A172 (cell line): ENCODE data around the gene ZNF691. TPM values are rescaled to one million over a fixed set of nuclear protein-coding genes. Genes with fewer than 3 reads are reported as not detected.
A peak's percentile ranks its signal among the peaks of the same experiment; 100 is the strongest.
"Not testable (repeated sequence)": the region's sequence is repeated elsewhere in the genome, so short reads cannot be mapped to it uniquely, and the experiment has no call there.

Experiments
- DNase-seq: peaks from one replicate; pipeline ENCODE4 v3.0.0-alpha.2; 2015; ENCODE audit warnings: low spot score
- total RNA-seq: library from RNA; depleted of rRNA; stranded (reverse); fragments of >200 nt; shearing (Covaris generic); gene quantifications from 2 replicates; pipeline ENCODE4 v1.2.3, GENCODE V29; 2014; rRNA removed

ZNF691 gene, protein sequence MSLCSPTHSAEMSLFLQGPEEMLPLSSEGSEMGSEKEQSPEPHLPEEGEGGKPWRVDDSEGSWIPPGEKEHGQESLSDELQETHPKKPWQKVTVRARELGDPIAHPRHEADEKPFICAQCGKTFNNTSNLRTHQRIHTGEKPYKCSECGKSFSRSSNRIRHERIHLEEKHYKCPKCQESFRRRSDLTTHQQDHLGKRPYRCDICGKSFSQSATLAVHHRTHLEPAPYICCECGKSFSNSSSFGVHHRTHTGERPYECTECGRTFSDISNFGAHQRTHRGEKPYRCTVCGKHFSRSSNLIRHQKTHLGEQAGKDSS
- total RNA-seq, result 4.4 and 9.1 TPM in 2 replicates

DNA sequence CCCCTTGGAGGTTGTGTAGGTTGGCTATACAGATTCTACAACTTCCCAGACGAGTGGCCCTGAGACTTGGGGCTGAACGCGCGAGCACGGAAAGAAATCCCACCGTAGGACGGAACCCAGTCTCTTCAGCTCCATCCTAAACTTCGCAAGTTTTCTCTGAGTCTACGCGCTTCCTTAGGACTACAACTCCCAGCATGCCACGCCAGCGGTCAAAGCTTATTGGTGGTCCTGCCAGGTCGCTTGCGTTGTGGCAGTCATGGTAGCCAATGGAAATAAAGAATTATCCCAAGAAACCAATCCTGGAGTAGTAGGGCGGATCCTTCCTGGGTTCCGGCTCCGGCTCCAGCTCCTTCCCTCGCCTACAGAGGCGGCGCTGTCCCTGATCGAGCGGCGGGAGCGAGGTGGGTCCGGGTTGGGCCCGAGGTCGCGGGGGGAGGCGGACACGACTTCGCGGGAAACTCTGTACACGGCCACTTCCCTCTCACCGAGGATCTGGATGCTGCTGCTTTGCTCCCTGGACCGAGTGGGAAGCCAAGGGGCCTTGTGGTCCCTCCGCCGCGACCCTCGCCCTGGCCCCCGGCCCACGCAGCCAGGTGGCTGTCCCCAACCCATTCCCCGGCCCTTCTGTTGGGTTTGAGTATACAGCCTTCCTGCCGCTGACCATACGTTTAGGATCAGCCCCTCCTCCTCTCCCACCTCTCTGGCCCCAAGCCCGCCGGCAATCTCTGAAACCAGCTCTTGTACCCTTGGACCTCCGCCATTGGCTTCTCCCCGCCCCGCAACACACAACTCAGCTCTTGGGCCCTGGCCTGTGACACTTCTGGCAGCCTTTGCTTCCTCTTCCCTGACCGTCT is at the start of gene ZNF691:
ZNF691 (plus strand) TSS at position 357 of the 854 bp plus-strand sequence. CDS start 3,046 bp downstream, outside the sequence.
- peak; percentile 95 for DNase-seq

- no peak for DNase-seq
Observed at GRCh38 chr1:42797414-42797813, 49.0 kb upstream of the ZNF691 start.

- DNase-seq, result no peak
Observed at GRCh38 chr1:42797979-42798378, 48.4 kb upstream of the ZNF691 start.

DNA sequence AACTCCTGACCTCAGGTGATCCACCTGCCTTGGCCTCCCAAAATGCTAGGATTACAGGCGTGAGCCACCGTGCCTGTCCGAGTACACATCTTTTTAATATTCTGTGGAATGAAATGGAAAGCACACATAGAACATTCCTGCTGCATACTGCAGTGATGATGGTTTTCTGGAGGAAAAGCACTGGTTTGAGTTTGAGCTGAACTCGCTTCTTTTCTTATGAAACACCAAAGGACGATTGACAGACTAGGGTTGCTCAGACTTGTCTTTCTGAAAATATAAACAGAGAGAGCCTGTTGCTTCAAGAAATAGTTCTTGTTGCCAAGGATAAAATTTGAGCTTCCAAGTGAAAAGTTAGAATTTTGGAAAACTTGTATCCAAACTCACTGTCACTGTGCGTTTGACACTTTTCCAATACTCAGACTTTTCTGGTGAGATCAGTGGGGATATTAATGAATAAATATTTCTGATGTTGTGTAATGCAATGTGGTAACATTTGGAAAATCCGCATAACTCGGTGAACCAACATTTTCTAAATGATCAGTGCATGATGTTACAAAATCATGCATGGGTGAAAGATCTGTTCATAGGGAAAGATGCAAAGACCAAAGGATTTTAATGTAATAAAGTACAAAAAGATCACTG is 44.5 kb upstream of the ZNF691 start:
- DNase-seq, result no peak

GRCh38 chr1:42806171-42806570 is 40.2 kb upstream of the ZNF691 start:
- DNase-seq, result no peak

- no peak for DNase-seq
Observed at GRCh38 chr1:42806593-42806992, 39.8 kb upstream of the ZNF691 start.

DNA sequence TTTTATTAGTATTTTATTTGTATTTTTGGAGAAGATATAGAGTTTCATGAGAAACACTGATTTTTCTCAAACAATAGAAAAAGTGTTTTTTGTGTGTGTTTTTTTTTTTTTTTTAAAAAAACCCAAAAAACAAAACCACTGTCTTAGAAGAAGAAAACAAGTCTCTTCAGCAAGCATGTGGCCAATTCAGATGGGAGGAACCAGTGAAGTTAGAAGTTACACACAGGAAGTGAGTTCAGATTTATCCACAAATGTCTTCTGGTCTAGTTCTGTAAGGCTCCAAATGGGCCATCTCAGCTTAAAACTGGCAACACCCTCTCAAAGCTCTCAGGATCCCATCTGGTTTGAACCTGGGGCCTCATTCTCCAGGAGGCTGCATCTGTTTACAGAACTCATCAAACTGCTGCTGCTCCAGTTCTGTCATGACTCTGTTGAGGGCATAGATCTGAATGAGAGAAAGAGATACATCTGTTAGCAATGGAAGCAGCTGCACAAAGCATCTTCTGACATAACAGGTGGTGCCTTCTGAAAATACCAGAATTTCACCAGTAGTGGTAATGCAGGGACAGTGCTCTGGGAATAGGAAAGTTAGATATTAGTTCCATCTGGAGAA is 39.3 kb upstream of the ZNF691 start:
- DNase-seq, result no peak

DNA sequence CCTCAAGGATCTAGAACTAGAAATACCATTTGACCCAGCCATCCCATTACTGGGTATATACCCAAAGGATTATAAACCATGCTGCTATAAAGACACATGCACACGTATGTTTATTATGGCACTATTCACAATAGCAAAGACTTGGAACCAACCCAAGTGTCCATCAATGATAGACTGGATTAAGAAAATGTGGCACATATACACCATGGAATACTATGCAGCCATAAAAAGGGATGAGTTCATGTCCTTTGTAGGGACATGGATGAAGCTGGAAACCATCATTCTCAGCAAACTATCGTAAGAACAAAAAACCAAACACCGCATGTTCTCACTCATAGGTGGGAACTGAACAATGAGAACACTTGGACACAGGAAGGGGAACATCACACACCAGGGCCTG is 31.6 kb upstream of the ZNF691 start:
- DNase-seq, result not testable (repeated sequence)

DNA sequence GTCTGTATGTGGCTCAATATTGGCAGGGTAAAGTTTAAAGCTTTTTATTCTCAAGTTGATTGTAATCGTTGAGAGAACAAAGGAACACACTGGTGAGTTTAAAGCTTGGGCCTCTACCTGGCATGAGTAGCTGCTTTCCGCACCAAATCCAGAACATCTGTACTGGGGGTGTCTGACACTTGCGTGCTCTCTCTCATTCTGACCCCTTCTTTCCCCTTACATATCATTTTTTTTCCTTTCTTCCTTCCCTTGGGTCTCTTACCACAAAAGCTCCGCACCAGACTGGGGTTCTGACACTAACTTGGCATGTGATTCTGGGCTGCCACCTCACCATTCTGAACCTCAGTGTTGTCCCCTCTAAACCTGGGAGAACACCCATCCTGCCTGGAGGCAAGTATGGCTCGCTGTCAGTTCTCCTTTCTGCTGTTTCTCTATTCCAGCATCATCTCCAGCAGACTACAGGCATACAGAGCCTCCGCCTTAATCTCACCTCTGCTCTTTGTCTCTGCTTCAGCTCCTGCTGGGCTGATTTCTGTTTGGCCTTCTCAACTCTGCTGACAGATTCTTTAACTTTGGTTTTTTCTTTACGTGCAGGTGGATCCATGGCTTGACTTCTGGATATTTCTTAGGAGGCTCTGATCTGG is 30.4 kb upstream of the ZNF691 start:
- DNase-seq, result peak; percentile 9

- DNase-seq, result peak; percentile 67
Observed at GRCh38 chr1:42816585-42817439, 29.6 kb upstream of the ZNF691 start, which contains the start of the genes ERMAP and SVBP. Gene ERMAP, plus strand, starts transcription at chr1:42817122. Its CDS starts 13,327 bp downstream, at chr1:42830449. Gene SVBP, minus strand, starts transcription at chr1:42817397. Its CDS starts 853 bp downstream, at chr1:42816544.

DNA sequence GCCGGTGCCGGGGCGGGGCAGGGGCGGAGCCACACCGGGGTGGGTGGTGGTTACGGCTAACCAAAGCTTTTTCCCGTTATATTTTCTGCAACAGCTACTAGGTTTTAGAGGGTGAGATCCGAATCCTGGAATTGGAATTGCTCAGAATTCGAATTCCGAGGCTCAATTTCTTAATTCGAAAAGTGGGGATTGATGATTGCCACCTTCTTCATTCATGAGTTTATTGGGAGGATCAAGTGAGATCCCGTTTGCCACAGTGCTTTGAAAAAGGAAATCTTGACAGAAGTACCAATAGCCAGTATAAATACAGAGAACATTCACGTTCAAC is 29.0 kb upstream of the ZNF691 start:
- no peak for DNase-seq

DNA sequence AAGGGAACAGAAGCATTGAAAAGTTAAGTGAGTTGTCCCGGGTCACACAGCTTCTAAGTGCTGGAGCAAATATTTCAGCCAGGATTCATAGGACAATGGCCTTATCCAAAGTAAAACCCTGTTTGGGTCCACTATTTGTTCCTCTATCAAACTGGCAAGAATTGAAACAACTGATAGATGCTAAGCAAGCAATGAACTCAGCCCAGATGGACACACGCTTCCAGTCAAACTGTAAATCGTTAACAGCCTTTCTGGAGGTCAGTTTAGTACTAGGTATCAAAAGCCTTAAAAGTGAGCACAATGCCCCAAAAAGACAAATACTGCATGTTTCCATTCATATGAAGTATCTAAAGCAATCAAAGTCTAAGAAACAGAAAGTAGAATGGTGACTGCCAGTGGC is 28.4 kb upstream of the ZNF691 start:
- DNase-seq, result no peak

- DNase-seq, result no peak
Observed at GRCh38 chr1:42820813-42821212, 25.6 kb upstream of the ZNF691 start.

GRCh38 chr1:42821690-42822089 is 24.7 kb upstream of the ZNF691 start:
- DNase-seq, result no peak

- no peak for DNase-seq
Observed at GRCh38 chr1:42822800-42823392, 23.5 kb upstream of the ZNF691 start.

DNA sequence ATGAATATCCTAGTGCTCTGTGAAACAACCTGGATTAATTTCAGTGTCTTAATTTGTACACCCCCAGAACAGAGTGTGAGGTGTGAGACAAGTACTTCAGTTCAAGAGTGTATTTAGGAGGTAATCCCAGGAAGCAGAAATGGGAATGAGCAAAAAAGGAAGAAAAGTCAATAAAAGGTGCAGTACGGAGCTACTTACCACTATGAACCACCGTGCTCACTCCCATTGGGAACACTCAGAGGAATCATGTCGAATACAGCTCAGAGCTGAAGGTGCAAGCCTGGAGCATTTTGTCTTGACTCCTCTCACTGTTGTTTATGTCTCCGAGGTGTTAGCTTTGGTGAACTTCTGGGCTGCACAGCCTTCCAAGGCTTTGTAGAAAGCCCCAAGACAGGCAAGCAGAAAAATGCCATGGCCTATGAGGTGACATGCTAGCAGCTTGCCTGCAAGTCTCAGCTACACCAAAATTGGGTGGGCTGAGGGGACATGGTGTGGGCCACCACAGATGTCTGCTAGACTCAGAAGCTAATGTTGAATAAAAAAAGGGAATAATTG is 21.9 kb upstream of the ZNF691 start:
- DNase-seq, result no peak

DNA sequence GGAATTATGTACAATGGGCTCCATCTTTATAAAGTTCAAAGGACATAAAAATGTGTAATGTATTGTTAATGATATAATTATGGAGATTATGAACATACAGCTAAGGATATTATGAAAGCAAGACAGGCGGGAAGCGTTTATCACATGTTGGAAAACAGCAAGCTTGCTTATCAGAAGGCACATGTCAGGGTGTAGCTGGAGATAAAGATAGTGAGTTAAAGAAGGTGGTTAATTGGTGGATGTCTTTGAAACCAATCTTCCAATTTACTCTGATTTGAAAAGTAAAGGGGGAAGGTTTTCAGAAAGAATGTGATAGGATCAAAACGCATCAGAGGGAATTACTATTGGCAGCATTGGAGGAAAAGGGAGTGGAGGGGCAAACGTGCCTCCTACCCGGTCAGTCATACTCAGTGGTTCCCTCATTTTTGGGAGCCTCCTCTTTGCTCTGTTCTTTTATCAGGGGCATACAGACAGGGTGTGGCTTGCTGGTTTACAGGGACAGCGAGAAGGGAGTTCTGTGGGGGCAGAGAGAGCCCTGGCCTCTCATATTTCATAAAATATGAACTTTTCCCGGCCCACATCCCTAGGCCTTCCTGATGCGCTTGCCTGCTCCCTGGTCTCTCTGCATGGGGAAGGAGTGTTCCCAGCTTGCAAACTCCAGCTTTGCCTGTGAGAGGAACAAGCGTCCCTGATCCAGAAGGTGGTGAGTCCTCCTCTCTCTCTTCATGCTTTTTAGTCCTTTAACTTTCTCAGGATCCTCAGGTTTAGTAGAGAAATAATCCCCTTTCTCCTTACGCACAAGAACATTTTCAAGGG is 21.2 kb upstream of the ZNF691 start:
- no peak for DNase-seq

GRCh38 chr1:42830631-42831030 is 15.8 kb upstream of the ZNF691 start:
- no peak for DNase-seq

DNA sequence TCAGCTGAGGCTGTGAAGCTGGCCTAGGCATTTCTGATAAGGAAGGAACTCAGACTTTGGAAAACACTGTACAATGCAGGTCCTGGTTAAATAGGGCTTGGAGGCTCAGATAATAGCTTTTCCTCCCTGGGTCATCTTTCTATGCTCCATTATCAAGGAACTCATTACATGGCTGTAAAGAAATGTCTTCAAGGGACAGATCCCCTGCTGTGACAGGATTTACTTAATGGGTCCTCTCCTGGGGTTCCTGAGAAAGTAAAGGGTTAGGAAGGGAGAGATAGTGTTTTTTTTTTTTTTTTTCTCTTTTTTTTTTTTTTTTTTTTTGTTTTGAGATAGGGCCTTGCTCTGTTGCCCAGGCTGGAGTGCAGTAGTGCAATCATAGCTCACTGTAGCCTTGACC is 15.1 kb upstream of the ZNF691 start:
- DNase-seq, result no peak
